HCT116 (cell line): Measurements from ENCODE around the gene MRPL24.
A peak's percentile ranks its signal among the peaks of the same experiment; 100 is the strongest.

Experiments used
- CTCF ChIP-seq, 3 experiments: fragments of 200-600 bp in 1 of 3; sonication (generic) in 1 of 3; IDR thresholded peaks in 2 of 3; conservative IDR thresholded peaks in 1 of 3; 2 replicates each; pipeline ENCODE4 v1.5.1; 2012 to 2017; ENCODE audit warnings: low read depth in 2 of 3, low read length in 2 of 3, antibody characterized with exemption in 1 of 3, borderline replicate concordance in 1 of 3, control low read depth in 1 of 3, mild to moderate bottlenecking in 1 of 3, mixed read lengths in 1 of 3, mixed run types in 1 of 3, moderate library complexity in 1 of 3; ENCODE audit not compliant: insufficient read depth in 1 of 3
- POLR2AphosphoS5 ChIP-seq: IDR thresholded peaks from 2 replicates; pipeline ENCODE4 v1.6.1; 2011; ENCODE audit warnings: mild to moderate bottlenecking, low read depth, low read length, moderate library complexity
- YY1 ChIP-seq: IDR thresholded peaks from 2 replicates; pipeline ENCODE4 v1.6.1; 2011; ENCODE audit warnings: low read length, low read depth, moderate library complexity, mild to moderate bottlenecking; ENCODE audit not compliant: insufficient replicate concordance; ENCODE audit errors: extremely low read depth

GRCh38 chr1:156704930-156705320 is 36.0 kb downstream of the MRPL24 start:
- TF ChIP-seq CTCF (IDR thresholded peaks at IDR 0.05 in 2 of 3, conservative IDR thresholded peaks at IDR 0.05 in 1 of 3; ENCODE audit: borderline replicate concordance in 1 of 3, insufficient read depth in 1 of 3, low read depth in 2 of 3, low read length in 2 of 3): no peak
- TF ChIP-seq YY1: peak; percentile 27
- TF ChIP-seq POLR2AphosphoS5: peak; percentile 72
